ENCODE data around the gene EVI2A. TPM values are rescaled to one million over a fixed set of nuclear protein-coding genes. Genes with fewer than 3 reads are reported as not detected.

Gene EVI2A
- total and polyA plus RNA-seq, 10 of the 15 experiments (the other 5 are each of a cell fraction or from before 2014, with no cell fraction given): 4.6 to 78.3 (median 25.7) TPM

- DNase-seq (ENCODE audit: low read depth, low spot score) (no peak), ATAC-seq (peak; percentile 57), FAIRE-seq (no peak)
- ChIA-PET CTCF (interaction anchor here (0.5 to 2.7 kb wide), 3 partner anchors 12 to 500 kb away, joined by 3 to 21 read pairs (median 4); partner anchors contain the start of gene EVI2A), RAD21 (ENCODE audit: unreplicated experiment) (interaction anchor here (0.7 to 3.9 kb wide), 6 partner anchors 11 to 185 kb away, joined by 3 to 39 read pairs (median 7); no protein-coding TSS in a partner anchor), POLR2A (interaction anchor here (0.7 to 2.8 kb wide), 4 partner anchors 11 to 215 kb away, joined by 3 to 30 read pairs (median 4); no protein-coding TSS in a partner anchor), SMC1A (ENCODE audit: uncharacterized antibody, unreplicated experiment) (interaction anchor here (0.7 to 7.0 kb wide), 4 partner anchors 12 to 57 kb away, joined by 3 to 101 read pairs (median 4); partner anchors contain the start of gene EVI2A)
- Histone ChIP-seq H4K20me1 (ENCODE audit: control insufficient read depth, insufficient read depth) (no peaks in the 10 kb centered on the region), H3K9me3 (replicated peaks; ENCODE audit: control insufficient read depth, insufficient read depth, low read length) (peaks cover 3% of the 10 kb centered on the region), H3K9ac (ENCODE audit: control insufficient read depth, insufficient read depth, low read length) (peak overlapping the region; percentile 93), H3K4me2 (ENCODE audit: control insufficient read depth, insufficient read depth) (peak overlapping the region; percentile 97), H3K4me1 (ENCODE audit: control insufficient read depth, insufficient read depth, low read length) (peaks cover 18% of the 10 kb centered on the region), H3K27me3 (replicated peaks in 1 of 2; ENCODE audit: control insufficient read depth in 2 of 2, insufficient read depth in 2 of 2, low read length in 1 of 2) (no peaks in the 10 kb centered on the region), H3K79me2 (ENCODE audit: control insufficient read depth, insufficient read depth, low read length) (peaks cover 95% of the 10 kb centered on the region), H3K4me3 (peak overlapping the region; percentile 56), H2AFZ (ENCODE audit: control insufficient read depth, low read depth, low read length) (no peak overlapping the region), H3K27ac (ENCODE audit: control insufficient read depth, insufficient read depth) (peak overlapping the region; percentile 95), H3K36me3 (ENCODE audit: control insufficient read depth in 2 of 2, insufficient read depth in 2 of 2, low read length in 1 of 2) (peaks cover 7 to 28% of the 10 kb centered on the region in 2 experiments)
- intact Hi-C loops (cut with micrococcal nuclease; ENCODE audit: unreplicated experiment): loop anchor here (1.0 to 2.0 kb wide), 2 partner anchors 58 to 64 kb away; no protein-coding TSS in a partner anchor
- in situ Hi-C loops (cut with MboI): no loop called here
- BruUV-seq (replicated peaks): no TSS peak
- under 1% methylated on average over 5 of the region's 5 CpGs for WGBS (ENCODE audit: insufficient coverage, insufficient replicate concordance, low lambda C conversion rate, missing lambda C conversion rate)
- TF ChIP-seq FOXM1 (IDR thresholded peaks at IDR 0.05; ENCODE audit: low read depth, low read length): no peak
- peak; percentile 65; the same call in 1 of the 2 replicates for TF ChIP-seq SPI1 (IDR thresholded peaks at IDR 0.05; ENCODE audit: borderline replicate concordance, insufficient read depth, low read depth, low read length)
- 0 out of 2 replicates have a peak, but pooled peaks have one; percentile 53 for TF ChIP-seq HDGF (IDR thresholded peaks at IDR 0.05)
- TF ChIP-seq PKNOX1 (IDR thresholded peaks at IDR 0.05): peak; percentile 51
- TF ChIP-seq JUNB (IDR thresholded peaks at IDR 0.05): peak; percentile 55
- TF ChIP-seq IKZF2 (IDR thresholded peaks at IDR 0.05): peak; percentile 12 to 40; a peak in 3 of 4 replicates
- no peak for TF ChIP-seq RELA (IDR thresholded peaks at IDR 0.05; ENCODE audit: borderline replicate concordance, partially characterized antibody)
- TF ChIP-seq RUNX3 (IDR thresholded peaks at IDR 0.05; ENCODE audit: low read length): peak; percentile 57
- TF ChIP-seq SP1 (IDR thresholded peaks at IDR 0.05; ENCODE audit: low read depth, low read length): no peak
- TF ChIP-seq NRF1 (conservative IDR thresholded peaks at IDR 0.05; ENCODE audit: low read depth, low read length): no peak
- TF ChIP-seq JUND (IDR thresholded peaks at IDR 0.05; ENCODE audit: low read depth, low read length): no peak
- TF ChIP-seq EZH2 (IDR thresholded peaks at IDR 0.05; ENCODE audit: borderline replicate concordance, control insufficient read depth, low read depth, low read length): no peak
- TF ChIP-seq PBX3 (IDR thresholded peaks at IDR 0.05; ENCODE audit: insufficient replicate concordance, low read depth, low read length): no peak
- no peak for TF ChIP-seq MYB (IDR thresholded peaks at IDR 0.05; ENCODE audit: borderline replicate concordance, low read depth, low read length)
- TF ChIP-seq PML (IDR thresholded peaks at IDR 0.05; ENCODE audit: low read length): no peak
- no peak for TF ChIP-seq SUZ12 (IDR thresholded peaks at IDR 0.05; ENCODE audit: unreplicated experiment)
- peak; percentile 68 for TF ChIP-seq ZNF384 (IDR thresholded peaks at IDR 0.05; ENCODE audit: borderline replicate concordance, low read depth, low read length)
- TF ChIP-seq CHD2 (IDR thresholded peaks at IDR 0.05; ENCODE audit: borderline replicate concordance, low read depth, low read length): no peak
- peak; percentile 80; the same call in 1 of the 2 replicates for TF ChIP-seq NBN (IDR thresholded peaks at IDR 0.05)
- TF ChIP-seq ZBED1 (IDR thresholded peaks at IDR 0.05; ENCODE audit: borderline replicate concordance): no peak
- no peak for TF ChIP-seq CHD4 (IDR thresholded peaks at IDR 0.05)
- TF ChIP-seq EP300 (IDR thresholded peaks at IDR 0.05; ENCODE audit: borderline replicate concordance in 1 of 2, control insufficient read depth in 1 of 2, low read depth in 2 of 2, low read length in 2 of 2): no peak
Measured at GRCh38 chr17:31308372-31309334, 12.8 kb downstream of the EVI2A start.

Data from GM12878 (cell line).